GM12872 (cell line): ENCODE results near the gene SYS1.

Experiments
- CTCF ChIP-seq: IDR thresholded peaks from 3 replicates; pipeline ENCODE4 v1.5.1; 2011; ENCODE audit warnings: low read depth, mild to moderate bottlenecking, low read length, moderate library complexity; ENCODE audit not compliant: insufficient read depth

SYS1 gene

GRCh38 chr20:45415822-45416637 lies 53.1 kb downstream of the SYS1 start, which contains the start of gene PIGT:
TSS of gene PIGT (plus strand) at chr20:45416141. CDS start at chr20:45416157, 16 bp downstream.
- TF ChIP-seq CTCF = no peak

- no peak for TF ChIP-seq CTCF
These were observed 54.0 kb downstream of the SYS1 start for GRCh38 chr20:45416917-45417316.
